K562 (cell line): Measurements from ENCODE around the gene NEK5. TPM values are rescaled to one million over a fixed set of nuclear protein-coding genes. Genes with fewer than 3 reads are reported as not detected.

Experiments
- ATF1 ChIP-seq, 2 experiments: fragments of 450-650 bp in 1 of 2; IDR thresholded peaks; 2 replicates each; pipeline ENCODE4 v1.6.1; 2016; ENCODE audit warnings: missing compliant biosample characterization in 1 of 2, missing genetic modification characterization in 1 of 2
- CREB1 ChIP-seq, 2 experiments: sonication (generic) in 1 of 2; formaldehyde crosslinking in 1 of 2; IDR thresholded peaks; 2 replicates each; pipeline versions ENCODE4 v1.6.1 to v1.8.0; 2012 to 2022; ENCODE audit warnings: inconsistent platforms in 1 of 2, mild to moderate bottlenecking in 1 of 2, missing genetic modification reagents in 1 of 2, moderate library complexity in 1 of 2
- MYBL2 ChIP-seq, 2 experiments: fragments of 450-650 bp in 1 of 2; sonication (generic) in 1 of 2; formaldehyde crosslinking in 1 of 2; IDR thresholded peaks; 2 replicates each; pipeline versions ENCODE4 v1.6.1 to v1.8.1; 2017 to 2022; ENCODE audit warnings: borderline replicate concordance in 1 of 2, inconsistent platforms in 1 of 2, low read depth in 1 of 2, mild to moderate bottlenecking in 1 of 2, missing genetic modification reagents in 1 of 2, moderate library complexity in 1 of 2
- NUFIP1 ChIP-seq: fragments of 450-650 bp; IDR thresholded peaks from 2 replicates; pipeline ENCODE4 v1.6.1; 2018; ENCODE audit not compliant: partially characterized antibody
- RBFOX2 ChIP-seq: fragments of 200-400 bp; formaldehyde crosslinking; IDR thresholded peaks from 2 replicates; pipeline ENCODE4 v1.6.1; 2017; ENCODE audit warnings: low read depth, mild to moderate bottlenecking, low read length, moderate library complexity
- SRSF1 ChIP-seq: fragments of 200-400 bp; formaldehyde crosslinking; IDR thresholded peaks from 2 replicates; pipeline ENCODE4 v1.6.1; 2017; ENCODE audit warnings: mild to moderate bottlenecking, low read depth, low read length, moderate library complexity
- ZNF384 ChIP-seq: IDR thresholded peaks from 2 replicates; pipeline ENCODE4 v1.6.1; 2012; ENCODE audit warnings: low read depth, low read length, improper control_type of control experiment
- ZNF584 ChIP-seq: fragments of 200-800 bp; sonication (Bioruptor generic); IDR thresholded peaks from 2 replicates; pipeline ENCODE4 v1.6.1; 2016; ENCODE audit warnings: low read depth, mild to moderate bottlenecking, missing genetic modification characterization, missing compliant biosample characterization
- ZNF77 ChIP-seq: fragments of 250-450 bp; sonication (Bioruptor Pico); IDR thresholded peaks from 2 replicates; pipeline ENCODE4 v1.5.0; 2020
- polyA plus RNA-seq, 8 experiments: library from polyadenylated mRNA; depleted of rRNA in 4 of 8; stranded (reverse) in 5 of 8; unstranded in 3 of 8; fragments of >200 nt; fragmentation: Nextera tagmentation in 2 of 8; fragmentation: Illumina TruSeq in 1 of 8; extraction: Ambion mirVana in 2 of 8; extraction: Trizol in 1 of 8; gene quantifications; 2 replicates each; pipeline versions ENCODE4 v1.2.1 to v1.2.3, GENCODE V29; 2011 to 2014; ENCODE audit warnings: inconsistent platforms in 1 of 8, missing spikeins in 1 of 8
- total RNA-seq, 7 experiments: library from RNA; depleted of rRNA in 6 of 7; stranded (reverse); fragments of >200 nt in 6 of 7; fragmentation: Illumina TruSeq in 2 of 7; extraction: Trizol in 2 of 7; gene quantifications; 2 replicates each; pipeline versions ENCODE4 v1.2.1 to v1.2.3, GENCODE V29; 2011 to 2021; ENCODE audit warnings: low replicate concordance in 1 of 7
- TF ChIP-seq, protein P1 (sequence below), 2 experiments: fragments of 450-650 bp in 1 of 2; sonication (generic) in 1 of 2; formaldehyde crosslinking in 1 of 2; IDR thresholded peaks; 2 replicates each; pipeline versions ENCODE4 v1.7.1 to v1.9.0; 2016 to 2022; ENCODE audit warnings: inconsistent platforms in 1 of 2, mild to moderate bottlenecking in 1 of 2, missing genetic modification reagents in 1 of 2
- TF ChIP-seq, protein P2 (sequence below): fragments of 450-650 bp; IDR thresholded peaks from 2 replicates; pipeline ENCODE4 v1.6.1; 2016; ENCODE audit warnings: antibody characterized with exemption
- TF ChIP-seq, protein P3 (sequence below): fragments of 250-450 bp; sonication (Bioruptor Pico); IDR thresholded peaks from 2 replicates; pipeline ENCODE4 v1.8.0; 2021; ENCODE audit warnings: moderate library complexity, mild to moderate bottlenecking, inconsistent platforms

Gene NEK5
- total and polyA plus RNA-seq, 9 of the 15 experiments (the other 6 are each of a cell fraction or from before 2014, with no cell fraction given) = 0.09 to 0.44 (median 0.33) TPM

DNA sequence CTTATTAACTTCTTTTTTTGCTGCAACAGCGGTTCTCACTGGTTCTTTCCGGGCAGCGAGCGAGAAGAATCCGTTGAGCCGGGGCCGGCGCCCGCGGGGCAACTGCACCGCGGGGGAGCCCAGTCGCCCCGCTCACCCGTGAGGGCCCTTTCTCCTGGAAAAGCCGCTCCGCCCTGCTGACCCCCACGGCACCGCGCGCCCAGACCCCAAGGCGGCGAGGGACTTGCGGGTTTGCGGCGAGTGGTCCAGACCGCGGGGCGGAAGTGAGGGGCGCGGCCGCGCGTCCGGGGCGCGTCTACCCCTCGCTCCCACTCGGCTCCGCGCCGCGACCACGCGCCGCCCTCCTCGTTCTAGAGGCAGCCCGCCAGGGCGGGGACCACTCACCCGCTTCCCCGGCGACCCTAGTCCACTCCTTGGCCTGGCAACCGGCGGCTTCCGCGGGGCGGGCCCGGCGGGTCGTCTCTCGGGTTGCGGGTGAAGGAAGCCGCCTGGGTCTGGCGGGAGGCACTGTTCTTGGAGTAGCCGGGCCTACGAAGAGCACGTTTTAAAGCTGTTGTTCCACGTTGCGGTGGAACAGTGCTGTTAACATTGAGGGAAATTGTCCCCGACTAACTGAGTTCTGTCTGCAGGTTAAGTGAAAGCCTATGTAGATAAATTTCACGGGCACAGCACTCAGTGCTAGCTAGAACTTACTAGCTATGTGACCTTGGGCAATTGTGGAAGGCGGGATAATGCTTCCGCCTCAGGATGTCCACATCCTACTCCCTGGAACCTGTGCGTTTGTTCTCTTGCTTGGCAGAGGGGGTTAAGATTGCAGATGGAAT, 30.5 kb upstream of the NEK5 start, which contains the start of gene NEK3 (continued):
- TF ChIP-seq, protein P1, sequence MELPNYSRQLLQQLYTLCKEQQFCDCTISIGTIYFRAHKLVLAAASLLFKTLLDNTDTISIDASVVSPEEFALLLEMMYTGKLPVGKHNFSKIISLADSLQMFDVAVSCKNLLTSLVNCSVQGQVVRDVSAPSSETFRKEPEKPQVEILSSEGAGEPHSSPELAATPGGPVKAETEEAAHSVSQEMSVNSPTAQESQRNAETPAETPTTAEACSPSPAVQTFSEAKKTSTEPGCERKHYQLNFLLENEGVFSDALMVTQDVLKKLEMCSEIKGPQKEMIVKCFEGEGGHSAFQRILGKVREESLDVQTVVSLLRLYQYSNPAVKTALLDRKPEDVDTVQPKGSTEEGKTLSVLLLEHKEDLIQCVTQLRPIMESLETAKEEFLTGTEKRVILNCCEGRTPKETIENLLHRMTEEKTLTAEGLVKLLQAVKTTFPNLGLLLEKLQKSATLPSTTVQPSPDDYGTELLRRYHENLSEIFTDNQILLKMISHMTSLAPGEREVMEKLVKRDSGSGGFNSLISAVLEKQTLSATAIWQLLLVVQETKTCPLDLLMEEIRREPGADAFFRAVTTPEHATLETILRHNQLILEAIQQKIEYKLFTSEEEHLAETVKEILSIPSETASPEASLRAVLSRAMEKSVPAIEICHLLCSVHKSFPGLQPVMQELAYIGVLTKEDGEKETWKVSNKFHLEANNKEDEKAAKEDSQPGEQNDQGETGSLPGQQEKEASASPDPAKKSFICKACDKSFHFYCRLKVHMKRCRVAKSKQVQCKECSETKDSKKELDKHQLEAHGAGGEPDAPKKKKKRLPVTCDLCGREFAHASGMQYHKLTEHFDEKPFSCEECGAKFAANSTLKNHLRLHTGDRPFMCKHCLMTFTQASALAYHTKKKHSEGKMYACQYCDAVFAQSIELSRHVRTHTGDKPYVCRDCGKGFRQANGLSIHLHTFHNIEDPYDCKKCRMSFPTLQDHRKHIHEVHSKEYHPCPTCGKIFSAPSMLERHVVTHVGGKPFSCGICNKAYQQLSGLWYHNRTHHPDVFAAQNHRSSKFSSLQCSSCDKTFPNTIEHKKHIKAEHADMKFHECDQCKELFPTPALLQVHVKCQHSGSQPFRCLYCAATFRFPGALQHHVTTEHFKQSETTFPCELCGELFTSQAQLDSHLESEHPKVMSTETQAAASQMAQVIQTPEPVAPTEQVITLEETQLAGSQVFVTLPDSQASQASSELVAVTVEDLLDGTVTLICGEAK (IDR thresholded peaks at IDR 0.05) = no peak
- TF ChIP-seq, protein P1 (CRISPR knock-in tag; IDR thresholded peaks at IDR 0.05) = peak; percentile 49; the same call in 1 of the 2 replicates
- TF ChIP-seq MYBL2 (IDR thresholded peaks at IDR 0.05; ENCODE audit: low read depth) (no peak), MYBL2 (CRISPR knock-in tag; IDR thresholded peaks at IDR 0.05; ENCODE audit: borderline replicate concordance) (no peak), ZNF77 (CRISPR knock-in tag) (no peak), RBFOX2 (peak; percentile 74), ZNF384 (no peak), ATF1 (CRISPR knock-in tag; IDR thresholded peaks at IDR 0.05) (no peak), ATF1 (tag; IDR thresholded peaks at IDR 0.05) (no peak), NUFIP1 (peak; percentile 46), SRSF1 (no peak), ZNF584 (no peak), CREB1 (IDR thresholded peaks at IDR 0.05) (no peak), CREB1 (CRISPR knock-in tag; IDR thresholded peaks at IDR 0.05) (peak; percentile 49)
- TF ChIP-seq, protein P2, sequence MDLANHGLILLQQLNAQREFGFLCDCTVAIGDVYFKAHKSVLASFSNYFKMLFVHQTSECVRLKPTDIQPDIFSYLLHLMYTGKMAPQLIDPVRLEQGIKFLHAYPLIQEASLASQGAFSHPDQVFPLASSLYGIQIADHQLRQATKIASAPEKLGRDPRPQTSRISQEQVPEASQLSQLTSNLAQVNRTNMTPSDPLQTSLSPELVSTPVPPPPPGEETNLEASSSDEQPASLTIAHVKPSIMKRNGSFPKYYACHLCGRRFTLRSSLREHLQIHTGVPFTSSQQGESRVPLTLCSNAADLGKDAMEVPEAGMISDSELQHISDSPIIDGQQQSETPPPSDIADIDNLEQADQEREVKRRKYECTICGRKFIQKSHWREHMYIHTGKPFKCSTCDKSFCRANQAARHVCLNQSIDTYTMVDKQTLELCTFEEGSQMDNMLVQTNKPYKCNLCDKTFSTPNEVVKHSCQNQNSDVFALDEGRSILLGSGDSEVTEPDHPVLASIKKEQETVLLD = no peak
- TF ChIP-seq, protein P3, sequence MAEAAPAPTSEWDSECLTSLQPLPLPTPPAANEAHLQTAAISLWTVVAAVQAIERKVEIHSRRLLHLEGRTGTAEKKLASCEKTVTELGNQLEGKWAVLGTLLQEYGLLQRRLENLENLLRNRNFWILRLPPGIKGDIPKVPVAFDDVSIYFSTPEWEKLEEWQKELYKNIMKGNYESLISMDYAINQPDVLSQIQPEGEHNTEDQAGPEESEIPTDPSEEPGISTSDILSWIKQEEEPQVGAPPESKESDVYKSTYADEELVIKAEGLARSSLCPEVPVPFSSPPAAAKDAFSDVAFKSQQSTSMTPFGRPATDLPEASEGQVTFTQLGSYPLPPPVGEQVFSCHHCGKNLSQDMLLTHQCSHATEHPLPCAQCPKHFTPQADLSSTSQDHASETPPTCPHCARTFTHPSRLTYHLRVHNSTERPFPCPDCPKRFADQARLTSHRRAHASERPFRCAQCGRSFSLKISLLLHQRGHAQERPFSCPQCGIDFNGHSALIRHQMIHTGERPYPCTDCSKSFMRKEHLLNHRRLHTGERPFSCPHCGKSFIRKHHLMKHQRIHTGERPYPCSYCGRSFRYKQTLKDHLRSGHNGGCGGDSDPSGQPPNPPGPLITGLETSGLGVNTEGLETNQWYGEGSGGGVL (CRISPR knock-in tag) = no peak
